GM19238 (cell line): Measurements from ENCODE around the gene RASSF5.
"Not testable (repeated sequence)": the region's sequence is repeated elsewhere in the genome, so short reads cannot be mapped to it uniquely, and the experiment has no call there.

ENCODE experiments used
- DNase-seq: peaks from one replicate; pipeline ENCODE4 v3.0.0; 2011; ENCODE audit warnings: low spot score; ENCODE audit not compliant: insufficient read length

RASSF5 gene

DNA sequence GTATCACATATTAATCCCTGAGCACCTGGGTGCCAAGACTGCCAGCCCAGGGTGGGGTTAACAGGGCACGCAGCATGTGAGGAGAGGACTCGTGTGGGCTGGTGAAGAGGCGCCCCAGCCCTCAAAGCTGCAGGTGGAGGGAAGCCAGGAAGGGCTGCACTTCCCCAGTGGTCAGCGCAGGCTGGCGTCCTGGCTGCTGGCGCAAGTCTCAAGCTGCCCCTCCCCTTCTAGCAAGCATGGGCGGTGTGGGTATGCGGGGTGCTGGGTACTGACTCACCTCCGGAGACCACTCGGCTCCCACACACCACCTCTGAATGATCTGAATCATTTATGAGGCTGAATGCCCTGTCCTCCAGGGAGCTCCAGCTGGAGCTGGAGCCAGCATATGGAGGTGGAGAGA is 60.9 kb downstream of the RASSF5 start:
- no peak for DNase-seq

GRCh38 chr1:206568779-206569352 is 61.5 kb downstream of the RASSF5 start:
- DNase-seq: no peak

GRCh38 chr1:206569556-206569955 is 62.2 kb downstream of the RASSF5 start:
- no peak for DNase-seq

DNA sequence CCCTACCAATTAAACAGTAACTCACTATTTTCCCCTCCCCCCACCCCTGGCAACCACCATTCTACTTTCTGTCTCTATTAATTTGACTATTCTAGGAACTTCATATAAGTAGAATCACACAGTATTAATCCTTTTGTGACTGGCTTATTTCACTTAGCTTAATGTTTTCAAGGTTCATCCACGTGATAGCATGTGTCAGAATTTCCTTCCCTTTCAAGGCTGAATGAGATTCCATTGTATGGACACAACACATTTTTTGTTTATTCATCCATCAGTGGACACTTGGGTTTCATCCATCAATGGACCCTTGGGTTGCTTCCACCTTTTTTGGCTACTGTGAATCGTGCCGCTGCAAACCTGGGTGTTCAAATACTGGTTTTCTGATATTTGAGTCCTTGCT is 63.2 kb downstream of the RASSF5 start:
- DNase-seq: no peak

GRCh38 chr1:206572835-206573234 is 65.5 kb downstream of the RASSF5 start:
- DNase-seq: no peak

GRCh38 chr1:206573319-206573718 is 66.0 kb downstream of the RASSF5 start:
- DNase-seq: no peak

DNA sequence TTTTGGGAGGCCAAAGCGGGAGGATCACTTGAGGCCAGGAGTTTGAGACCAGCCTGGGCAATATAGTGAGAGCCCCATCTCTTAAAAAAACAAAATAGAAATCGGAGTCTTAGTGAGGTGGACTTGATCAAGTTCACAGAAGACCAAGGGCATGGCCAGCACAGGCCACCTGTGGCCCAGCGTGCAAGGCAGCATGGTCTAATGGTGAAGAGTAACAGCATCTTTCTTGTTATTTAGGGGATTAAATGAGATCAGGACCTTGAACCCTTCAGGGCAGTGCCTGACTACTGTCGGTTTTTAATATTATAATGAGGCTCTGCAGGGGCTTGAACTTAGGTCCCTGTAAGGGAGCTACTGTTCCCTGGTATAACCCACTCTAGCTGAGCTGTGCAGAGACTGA is 66.4 kb downstream of the RASSF5 start:
- no peak for DNase-seq

DNA sequence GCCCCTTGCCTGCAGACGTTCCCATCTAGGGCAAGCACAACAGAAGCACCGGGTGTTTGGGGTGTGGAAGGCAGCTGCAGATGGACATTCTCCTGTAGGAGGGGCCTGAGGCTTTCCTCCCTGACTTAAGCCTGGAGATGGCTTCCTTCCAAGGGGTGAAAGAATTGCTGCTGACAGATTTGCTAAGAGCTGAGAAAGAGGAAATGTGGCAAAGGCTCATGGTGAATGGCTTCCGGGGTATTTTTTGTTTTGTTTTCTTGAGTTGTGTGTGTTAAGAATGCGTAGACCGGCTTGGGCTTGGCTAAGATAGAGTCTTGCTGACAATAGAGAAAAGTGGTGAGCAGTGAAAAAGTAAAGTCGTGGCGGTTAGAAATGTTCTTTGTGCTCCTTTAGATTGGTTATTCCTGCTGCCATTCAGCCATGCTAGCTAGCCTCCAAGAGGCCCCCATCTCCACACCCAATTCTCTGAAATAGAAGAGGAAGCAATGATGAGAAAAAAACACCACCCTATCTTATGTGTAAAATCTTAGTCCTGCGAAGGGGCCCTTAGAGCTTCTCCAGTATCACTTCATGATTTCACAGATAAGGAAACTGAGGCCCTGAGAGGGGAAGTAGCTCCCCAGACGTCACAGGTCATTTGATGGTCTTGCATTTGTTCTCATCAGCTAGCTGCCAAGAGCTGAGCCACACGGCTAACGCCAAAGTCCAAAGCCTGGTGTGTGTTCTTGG is 68.0 kb downstream of the RASSF5 start:
- no peak for DNase-seq

DNA sequence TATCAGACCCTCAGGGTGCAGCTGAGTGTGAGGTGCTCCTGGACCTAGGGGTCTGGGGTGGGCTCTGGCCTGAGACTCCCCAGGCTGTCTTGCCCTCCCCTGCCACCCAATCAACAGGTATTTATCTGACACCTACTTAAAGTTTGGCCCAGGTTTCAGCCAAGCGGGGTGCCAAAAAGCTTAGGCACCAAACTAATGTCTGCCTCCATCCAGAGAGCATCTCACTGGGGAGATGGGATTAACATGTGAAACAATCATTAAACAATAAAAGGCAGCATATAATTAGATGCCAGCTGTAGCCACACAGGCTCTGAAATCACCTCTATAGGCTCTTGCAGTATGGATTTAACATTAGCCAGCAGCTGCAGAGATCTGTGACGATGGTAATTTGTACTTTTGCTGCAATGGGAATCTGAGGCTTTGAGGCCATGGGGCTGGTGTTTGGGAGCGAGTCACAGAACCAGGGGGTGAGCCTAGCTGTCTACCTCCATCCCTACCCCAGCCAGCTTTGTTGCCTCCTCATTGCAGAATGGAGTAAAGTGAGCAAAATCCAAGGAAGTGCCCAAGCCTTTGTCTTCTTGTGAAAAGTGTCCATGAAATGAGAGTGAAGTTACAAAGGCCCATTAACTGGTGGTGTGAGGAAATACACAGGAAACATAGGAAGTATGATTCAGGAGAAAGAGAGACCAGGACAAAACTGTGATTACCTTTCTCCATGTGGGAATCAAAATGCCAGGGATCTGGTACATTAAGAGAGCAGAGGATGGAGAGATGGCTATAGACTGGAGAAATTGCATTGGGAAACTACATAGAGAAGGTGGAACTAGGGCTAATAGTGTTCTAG is 68.8 kb downstream of the RASSF5 start:
- DNase-seq: no peak

- DNase-seq: no peak
Observed at GRCh38 chr1:206577626-206578025, 70.3 kb downstream of the RASSF5 start.

- no peak for DNase-seq
Observed at GRCh38 chr1:206578068-206578977, 71.0 kb downstream of the RASSF5 start.

DNA sequence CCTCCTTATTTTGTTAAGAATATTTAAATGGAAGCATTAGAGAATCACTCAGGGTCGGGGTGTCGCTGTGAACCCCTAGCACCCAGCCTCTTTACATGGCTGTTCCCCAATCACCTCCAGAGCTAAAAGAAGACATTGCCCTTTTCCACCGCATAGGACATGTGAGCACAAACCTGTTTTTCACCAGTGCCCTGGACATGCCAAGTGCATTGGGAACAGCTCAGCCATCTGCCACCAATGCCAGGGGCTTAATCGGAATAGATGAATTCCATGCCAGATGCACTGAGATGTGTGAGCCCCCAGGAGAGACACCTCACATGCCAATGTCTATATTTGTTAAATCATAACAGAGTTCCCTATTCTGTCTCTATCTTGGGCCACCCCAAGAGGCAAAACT is 71.6 kb downstream of the RASSF5 start:
- no peak for DNase-seq

- DNase-seq: peak; percentile 67
Observed at GRCh38 chr1:206579747-206580437, 72.6 kb downstream of the RASSF5 start.

- no peak for DNase-seq
Observed at GRCh38 chr1:206580438-206581113, 73.2 kb downstream of the RASSF5 start.

DNA sequence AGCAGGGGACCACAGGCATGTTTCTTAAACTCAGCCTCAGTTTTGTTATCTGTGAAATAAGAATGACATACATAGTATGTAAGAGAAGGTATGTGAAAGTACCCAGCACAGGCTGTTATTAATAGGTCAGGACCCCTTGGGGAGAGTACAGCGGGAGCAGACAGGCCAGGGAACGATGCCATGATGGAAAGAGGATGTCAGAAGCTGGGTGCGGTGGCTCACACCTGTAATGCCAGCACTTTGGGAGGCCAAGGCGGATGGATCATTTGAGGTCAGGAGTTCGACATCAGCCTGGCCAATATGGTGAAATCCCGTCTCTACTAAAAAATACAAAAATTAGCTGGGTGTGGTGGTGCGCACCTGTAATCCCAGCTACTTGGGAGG is 73.8 kb downstream of the RASSF5 start:
- DNase-seq: not testable (repeated sequence)

DNA sequence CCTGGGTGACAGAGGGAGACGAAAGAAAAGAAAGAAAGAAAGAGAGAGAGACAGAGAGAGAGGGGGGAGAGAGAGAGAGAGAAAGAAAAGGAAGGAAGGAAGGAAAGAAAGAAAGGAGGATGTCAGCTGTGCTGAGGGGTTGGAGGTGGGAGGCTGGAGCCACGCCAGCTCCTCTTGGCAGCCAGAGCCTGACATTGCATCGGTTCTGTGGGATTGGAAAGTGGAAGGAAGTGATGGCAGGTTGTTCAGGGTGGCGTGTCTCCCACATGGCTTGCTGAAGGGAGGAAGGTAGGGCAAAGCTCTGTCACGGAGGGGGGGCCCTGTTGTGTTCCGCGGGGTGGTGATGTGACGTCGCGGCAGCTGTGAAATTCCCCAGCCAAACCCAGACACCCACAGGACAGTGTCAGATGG is 74.2 kb downstream of the RASSF5 start:
- DNase-seq: no peak

GRCh38 chr1:206582537-206582936 is 75.2 kb downstream of the RASSF5 start:
- no peak for DNase-seq

DNA sequence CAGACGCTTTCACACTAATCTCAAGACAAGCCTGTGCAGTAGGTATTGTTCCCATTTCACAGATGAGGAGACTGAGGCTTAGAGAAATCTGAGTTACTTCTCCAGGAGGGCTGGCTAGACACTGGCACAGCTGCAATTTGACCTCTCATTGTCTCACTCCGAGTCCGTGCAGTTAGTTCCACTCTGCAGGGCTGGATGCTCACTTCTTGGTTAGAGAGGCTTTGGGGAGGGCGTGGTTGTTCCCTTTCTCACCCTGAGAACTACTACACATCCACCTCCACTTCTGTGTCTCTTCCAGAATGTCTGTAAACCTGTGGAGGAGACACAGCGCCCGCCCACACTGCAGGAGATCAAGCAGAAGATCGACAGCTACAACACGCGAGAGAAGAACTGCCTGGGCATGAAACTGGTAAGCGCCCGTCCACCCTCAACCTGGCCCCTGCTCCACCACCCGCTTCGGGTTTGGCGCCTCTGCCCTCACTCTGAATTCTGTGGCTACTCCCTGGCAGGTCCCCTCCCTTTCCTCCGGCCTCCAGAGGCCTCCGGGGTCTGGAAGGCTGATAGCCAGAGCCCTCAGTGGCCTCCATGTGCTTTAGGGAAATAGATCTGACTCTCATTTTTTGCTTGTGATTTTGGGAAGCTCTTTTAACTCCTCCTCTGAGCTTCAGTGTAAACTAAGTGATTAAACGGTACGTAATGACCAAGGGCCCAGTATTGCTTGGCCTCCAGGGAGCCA is 75.8 kb downstream of the RASSF5 start:
- no peak for DNase-seq
